Stimulated activated naive B cell treated with anti-CD40 and anti-IgM and Interleukin-4, amounts not matched to agents 10 μg/mL and 1 μg/mL and 100 μg/mL, for 72 hours (primary cell): ENCODE data around the gene FOXO6.

Experiments
- ATAC-seq, 2 donors: fragments of 150-1000 bp; cut with Tn5 transposase; replicated peaks; 2 replicates each; pipeline ENCODE4 v1.10.0; 2021; ENCODE audit warnings: moderate library complexity in 1 of 2
- DNase-seq: peaks from one replicate; pipeline ENCODE4 v3.0.0; 2021
- H3K27ac Mint-ChIP-seq: one replicate; pipeline ENCODE4 v1.8.0; 2022; ENCODE audit warnings: mild to moderate bottlenecking, mixed read lengths
- H3K27me3 Mint-ChIP-seq, 2 donors: one replicate each; pipeline ENCODE4 v1.8.0; 2022; ENCODE audit warnings: mixed read lengths in 2 of 2
- H3K36me3 Mint-ChIP-seq, 2 donors: one replicate each; pipeline ENCODE4 v1.8.0; 2022; ENCODE audit warnings: mixed read lengths in 2 of 2, mild to moderate bottlenecking in 1 of 2
- H3K4me1 Mint-ChIP-seq, 2 donors: one replicate each; pipeline ENCODE4 v1.8.0; 2022; ENCODE audit warnings: mixed read lengths in 2 of 2, mild to moderate bottlenecking in 1 of 2
- H3K4me3 Mint-ChIP-seq, 2 donors: one replicate each; pipeline ENCODE4 v1.8.0; 2022; ENCODE audit warnings: mild to moderate bottlenecking in 2 of 2, mixed read lengths in 2 of 2, moderate library complexity in 1 of 2
- H3K9me3 Mint-ChIP-seq, 2 donors: one replicate each; pipeline ENCODE4 v1.8.0; 2022; ENCODE audit warnings: mixed read lengths in 2 of 2, mild to moderate bottlenecking in 1 of 2

FOXO6 gene

DNA sequence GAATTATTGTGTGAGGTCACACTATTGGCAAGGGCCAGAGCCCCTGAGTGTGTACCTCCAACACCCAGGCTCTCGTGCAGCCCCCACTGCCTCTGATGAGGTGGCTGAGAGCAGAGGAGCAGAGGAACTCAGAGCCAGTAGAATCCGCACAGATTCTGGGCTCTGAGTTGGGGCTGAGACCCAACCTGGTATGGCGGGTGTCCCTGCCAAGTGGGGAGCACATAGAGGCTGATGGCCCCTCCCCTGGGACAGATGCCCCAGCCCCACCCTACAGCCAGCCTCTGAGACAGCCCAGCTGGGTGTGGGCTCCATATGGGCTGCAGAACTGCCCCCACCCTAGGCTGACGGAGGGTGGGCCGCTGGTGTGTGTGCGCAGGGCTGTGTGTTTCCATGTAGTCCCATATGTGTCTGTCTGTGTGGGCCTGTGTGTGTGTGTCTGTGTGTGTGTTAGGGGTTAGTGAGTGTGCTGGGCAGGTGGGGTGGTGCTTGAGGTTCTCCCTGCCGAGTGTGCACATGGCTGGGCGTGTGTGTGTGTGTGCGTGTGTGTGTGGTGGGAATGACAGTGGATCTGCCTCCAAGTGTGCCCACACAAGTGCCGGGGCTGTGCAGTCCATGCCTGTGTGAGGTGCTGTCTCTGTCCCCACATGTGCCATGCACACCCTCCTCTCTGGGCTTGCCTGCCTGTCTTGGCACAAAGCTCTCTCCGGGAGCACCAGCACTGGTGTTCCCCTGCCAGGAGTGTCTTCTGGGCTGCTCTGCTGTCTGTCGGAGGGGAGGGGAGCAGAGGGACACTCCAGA lies 24.4 kb downstream of the FOXO6 start:
- DNase-seq (no peak), ATAC-seq (no peak)
- Mint-ChIP-seq H3K27ac (no peak overlapping the region), H3K36me3 (no peaks in the 10 kb centered on the region), H3K9me3 (no peaks in the 10 kb centered on the region), H3K4me1 (peaks cover 12 to 13% of the 10 kb centered on the region in 2 donors), H3K27me3 (peaks cover 38 to 50% of the 10 kb centered on the region in 2 donors), H3K4me3 (no peak overlapping the region)

DNA sequence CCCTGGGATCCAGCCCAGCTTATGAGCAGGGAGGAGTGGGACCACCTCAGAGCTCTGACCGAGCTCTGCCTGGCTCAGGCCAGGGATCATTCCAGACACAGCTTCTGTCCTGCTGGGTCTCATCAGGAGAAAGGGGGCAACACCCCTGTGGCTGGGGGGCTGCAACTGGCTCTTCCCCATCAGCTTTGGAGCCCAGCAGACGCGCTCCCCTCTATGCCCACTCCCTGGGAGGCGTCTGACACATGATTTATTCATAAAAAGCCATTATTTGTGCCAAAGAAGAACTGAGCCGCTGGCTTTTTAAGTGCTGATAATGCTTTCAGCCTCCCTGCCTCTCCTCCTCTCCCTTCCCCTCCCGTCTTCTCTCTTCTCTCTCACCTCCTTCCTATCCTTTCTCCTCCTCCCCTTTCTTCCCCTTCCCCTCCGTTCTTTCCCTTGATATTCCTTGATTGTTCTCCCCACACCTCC lies 25.0 kb downstream of the FOXO6 start:
- Mint-ChIP-seq H3K4me3 (no peak overlapping the region), H3K9me3 (no peaks in the 10 kb centered on the region), H3K27ac (no peak overlapping the region), H3K36me3 (no peaks in the 10 kb centered on the region), H3K27me3 (peaks cover 36 to 45% of the 10 kb centered on the region in 2 donors), H3K4me1 (peaks cover 8 to 10% of the 10 kb centered on the region in 2 donors)
- DNase-seq (no peak), ATAC-seq (no peak)

DNA sequence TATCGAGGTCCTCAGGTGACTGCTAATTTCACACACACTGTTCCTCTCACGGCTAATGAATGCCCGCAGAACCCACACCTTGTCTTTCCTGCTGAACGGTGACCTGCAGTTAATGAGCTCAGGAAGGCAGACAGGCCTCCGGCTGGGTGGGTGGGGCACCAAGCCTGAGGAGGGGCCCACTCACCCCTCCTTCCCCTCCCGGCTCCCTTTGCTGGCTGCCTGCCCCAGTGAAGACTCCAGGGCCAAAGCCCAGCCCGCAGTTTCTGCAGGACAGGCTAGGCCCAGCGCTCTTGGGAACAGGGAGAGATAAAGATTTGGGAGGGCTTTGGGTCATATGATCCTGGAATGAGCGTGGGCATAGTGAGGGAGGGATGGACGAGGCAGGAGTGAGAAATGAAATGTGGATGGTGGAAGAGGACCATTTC lies 26.4 kb downstream of the FOXO6 start:
- Mint-ChIP-seq H3K36me3 (no peaks in the 10 kb centered on the region), H3K4me3 (no peak overlapping the region), H3K27ac (no peak overlapping the region), H3K9me3 (no peaks in the 10 kb centered on the region), H3K27me3 (peaks cover 36 to 41% of the 10 kb centered on the region in 2 donors), H3K4me1 (peaks cover 8% of the 10 kb centered on the region in 2 donors)
- no peak for DNase-seq
- no peak for ATAC-seq

DNA sequence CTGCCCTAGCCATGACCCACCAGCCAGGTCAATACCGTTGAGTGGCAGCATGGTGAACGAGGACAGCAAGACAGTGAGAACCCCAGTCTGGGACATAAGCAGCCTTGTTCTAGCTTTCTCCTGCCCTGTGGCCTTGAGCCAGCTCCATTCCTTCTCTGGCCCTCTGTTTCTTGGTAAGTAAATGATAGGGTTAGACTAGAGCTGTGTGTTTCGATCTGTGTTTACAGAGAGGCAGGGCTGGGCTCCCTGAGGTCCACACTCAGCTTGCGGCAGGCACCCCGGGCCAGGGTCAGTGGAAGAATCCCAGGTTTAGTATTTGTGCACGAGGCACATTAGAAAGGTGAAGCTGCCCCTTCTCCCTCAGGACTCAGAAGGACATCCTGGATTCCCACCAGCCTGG lies 27.3 kb downstream of the FOXO6 start:
- H3K27ac Mint-ChIP-seq: no peak overlapping the region
- ATAC-seq (no peak), DNase-seq (no peak)
- H3K36me3 Mint-ChIP-seq: no peaks in the 10 kb centered on the region
- H3K27me3 Mint-ChIP-seq: peaks cover 30 to 33% of the 10 kb centered on the region in 2 donors
- H3K4me1 Mint-ChIP-seq: peaks cover 2 to 3% of the 10 kb centered on the region in 2 donors
- no peak overlapping the region for H3K4me3 Mint-ChIP-seq
- no peaks in the 10 kb centered on the region for H3K9me3 Mint-ChIP-seq

DNA sequence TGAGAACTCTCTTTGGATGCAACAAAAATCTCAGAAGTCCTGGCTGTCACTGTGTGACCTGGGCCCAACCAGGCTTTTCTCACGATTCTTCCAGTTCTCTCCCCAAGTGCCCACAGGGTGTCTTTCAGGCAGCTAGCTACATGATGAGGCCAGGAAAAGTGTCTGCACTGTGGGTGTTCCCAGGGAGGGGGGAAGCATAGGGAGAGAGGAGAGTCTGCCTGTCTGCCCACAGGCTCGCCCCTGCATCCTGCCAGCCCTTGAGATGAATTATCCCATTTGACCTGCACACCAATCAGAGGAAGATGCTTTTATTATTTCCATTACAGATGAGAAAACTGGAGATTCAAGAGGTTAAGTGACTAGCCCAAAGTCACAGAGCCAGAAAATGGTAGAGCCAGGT lies 27.8 kb downstream of the FOXO6 start:
- H3K4me3 Mint-ChIP-seq: no peak overlapping the region
- ATAC-seq (no peak), DNase-seq (no peak)
- no peaks in the 10 kb centered on the region for H3K4me1 Mint-ChIP-seq
- H3K27me3 Mint-ChIP-seq: peaks cover 27 to 30% of the 10 kb centered on the region in 2 donors
- no peak overlapping the region for H3K27ac Mint-ChIP-seq
- H3K9me3 Mint-ChIP-seq: no peaks in the 10 kb centered on the region
- H3K36me3 Mint-ChIP-seq: no peaks in the 10 kb centered on the region

DNA sequence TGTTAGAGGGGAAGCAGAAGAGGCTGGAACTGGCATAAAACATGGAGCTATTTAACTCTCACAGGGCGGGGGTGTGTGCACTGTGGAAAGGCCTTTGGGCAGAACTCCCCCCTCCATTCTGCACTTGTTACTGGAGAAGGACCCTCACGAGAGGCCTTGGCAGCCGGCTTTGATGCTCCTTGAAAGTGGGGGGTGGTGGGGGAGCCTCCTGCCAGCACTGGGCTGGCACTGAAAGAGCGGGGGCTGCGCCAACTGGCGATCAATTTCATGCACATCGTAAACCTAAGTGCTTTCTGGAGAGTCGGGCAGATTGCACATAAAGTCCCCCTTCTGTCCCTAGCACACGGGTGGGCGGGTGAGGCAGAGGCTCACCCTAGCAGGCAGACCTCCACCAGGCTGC lies 28.9 kb downstream of the FOXO6 start:
- no peak overlapping the region for H3K4me3 Mint-ChIP-seq
- no peak for DNase-seq
- H3K36me3 Mint-ChIP-seq: no peaks in the 10 kb centered on the region
- ATAC-seq: no peak
- no peak overlapping the region for H3K27ac Mint-ChIP-seq
- H3K9me3 Mint-ChIP-seq: no peaks in the 10 kb centered on the region
- peaks cover 25 to 27% of the 10 kb centered on the region in 2 donors for H3K27me3 Mint-ChIP-seq
- H3K4me1 Mint-ChIP-seq: peaks cover 0 to 6% of the 10 kb centered on the region in 2 donors

DNA sequence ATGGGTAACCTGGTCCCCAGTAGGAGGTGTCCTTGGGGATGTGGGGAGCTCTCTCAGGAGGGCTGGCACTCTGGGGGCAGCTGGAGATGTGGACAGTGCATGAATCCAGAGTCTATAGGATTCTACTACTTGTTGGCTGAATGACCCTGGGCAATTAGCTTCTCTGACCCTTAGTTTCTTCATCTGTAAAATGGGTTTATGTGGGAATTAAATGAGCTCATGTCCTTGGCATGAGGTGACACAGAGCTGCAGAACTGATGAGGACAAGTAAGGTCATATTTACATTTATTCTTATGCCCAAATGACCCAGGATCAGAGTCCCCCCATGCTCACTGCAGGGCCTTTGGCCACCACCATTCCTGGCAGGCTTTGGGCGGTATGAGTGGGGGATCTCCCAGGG lies 29.3 kb downstream of the FOXO6 start:
- ATAC-seq (no peak), DNase-seq (no peak)
- Mint-ChIP-seq H3K36me3 (no peaks in the 10 kb centered on the region), H3K27me3 (peaks cover 21 to 26% of the 10 kb centered on the region in 2 donors), H3K9me3 (no peaks in the 10 kb centered on the region), H3K4me1 (peaks cover under 1 to 8% of the 10 kb centered on the region in 2 donors), H3K27ac (no peak overlapping the region), H3K4me3 (no peak overlapping the region)

DNA sequence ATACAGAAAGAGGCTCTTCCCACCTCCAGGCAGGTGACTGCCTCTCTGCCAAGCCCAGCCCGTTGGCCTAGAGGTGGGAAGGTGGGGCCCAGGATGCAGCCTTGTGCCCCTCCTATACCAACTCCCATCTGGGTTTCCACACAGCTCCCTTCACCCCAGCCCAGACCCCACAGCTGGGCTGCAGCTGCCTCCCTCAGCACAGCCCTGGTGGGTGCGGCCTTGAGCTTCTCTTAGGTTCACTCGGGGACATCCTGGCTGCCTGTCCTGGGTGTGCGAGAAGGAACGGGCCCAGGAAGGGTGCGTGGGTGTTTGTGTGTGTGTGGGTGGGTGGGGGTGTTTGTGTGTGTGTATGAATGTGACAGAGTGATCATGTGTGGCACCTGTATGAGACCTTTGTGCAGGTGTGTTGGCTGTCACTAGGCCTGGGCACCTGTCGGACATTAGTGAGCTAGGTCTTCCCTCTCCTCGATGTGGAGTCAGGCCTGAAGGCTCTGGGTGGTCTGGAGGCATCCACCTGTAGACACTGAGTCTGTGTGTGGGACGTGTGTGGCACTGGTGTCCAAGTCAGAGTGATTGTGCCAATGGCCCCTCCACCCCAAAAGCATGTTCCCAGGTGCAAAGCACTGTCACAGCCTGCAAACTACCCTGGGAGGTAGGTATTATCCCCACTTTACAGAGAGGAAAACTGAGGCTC lies 30.7 kb downstream of the FOXO6 start:
- Mint-ChIP-seq H3K36me3 (no peaks in the 10 kb centered on the region), H3K4me1 (peaks cover 5 to 8% of the 10 kb centered on the region in 2 donors), H3K27me3 (peaks cover 27 to 29% of the 10 kb centered on the region in 2 donors), H3K4me3 (no peak overlapping the region), H3K9me3 (no peaks in the 10 kb centered on the region), H3K27ac (no peak overlapping the region)
- no peak for ATAC-seq
- DNase-seq: no peak

DNA sequence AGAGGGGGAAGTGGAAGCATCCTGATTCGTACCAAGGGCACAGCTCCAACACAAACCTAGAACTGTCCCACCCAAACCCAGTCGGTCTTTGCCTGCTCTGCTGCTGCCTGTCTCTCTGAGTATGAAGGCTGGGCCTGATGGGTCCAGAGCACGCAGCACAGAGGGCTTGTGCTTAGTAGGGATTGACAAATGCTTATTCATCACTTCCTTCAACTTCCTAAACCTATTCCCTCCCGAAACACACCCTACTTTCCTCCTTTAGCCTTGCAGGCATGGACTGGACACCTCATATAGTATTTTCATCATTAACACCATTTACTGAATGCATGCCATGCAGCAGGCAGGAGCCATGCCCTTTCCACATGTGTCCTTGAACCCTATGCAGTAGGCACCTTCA lies 31.3 kb downstream of the FOXO6 start:
- no peaks in the 10 kb centered on the region for H3K9me3 Mint-ChIP-seq
- no peak overlapping the region for H3K27ac Mint-ChIP-seq
- H3K36me3 Mint-ChIP-seq: no peaks in the 10 kb centered on the region
- DNase-seq (no peak), ATAC-seq (no peak)
- H3K27me3 Mint-ChIP-seq: peaks cover 27 to 29% of the 10 kb centered on the region in 2 donors
- H3K4me1 Mint-ChIP-seq: peaks cover 5 to 8% of the 10 kb centered on the region in 2 donors
- H3K4me3 Mint-ChIP-seq: no peak overlapping the region

DNA sequence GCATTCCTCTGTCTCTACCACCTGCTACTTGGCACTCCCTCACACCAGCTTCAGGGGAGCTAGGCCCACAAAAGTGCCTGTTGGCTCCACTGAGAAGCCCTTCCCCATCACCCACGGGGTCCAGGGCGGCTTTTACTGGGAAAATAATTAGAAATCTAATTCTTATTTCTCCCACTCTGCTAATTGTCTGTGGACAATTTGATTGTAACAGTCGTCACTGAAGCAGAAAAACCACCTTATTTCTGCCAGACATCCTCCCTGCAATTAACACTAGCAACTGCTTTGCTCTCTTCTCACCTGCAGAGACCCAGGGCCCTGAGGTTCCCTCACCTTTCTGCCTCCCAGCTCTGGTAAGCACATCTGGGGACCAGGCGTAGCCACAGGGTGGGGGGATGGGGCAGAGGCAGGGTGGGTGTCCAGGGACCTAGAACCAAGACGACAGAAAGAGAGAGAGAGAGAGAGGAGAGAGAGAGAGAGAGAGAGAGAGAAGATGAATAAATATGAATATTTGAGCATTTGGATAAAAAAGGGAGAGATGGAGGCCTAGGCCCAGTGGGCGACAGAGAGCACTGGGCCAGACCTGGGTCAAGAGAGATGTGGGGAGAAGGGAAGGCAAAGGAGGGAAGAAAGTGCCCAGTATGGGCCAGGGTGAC lies 32.6 kb downstream of the FOXO6 start:
- H3K27ac Mint-ChIP-seq: no peak overlapping the region
- H3K4me1 Mint-ChIP-seq: peaks cover 5 to 9% of the 10 kb centered on the region in 2 donors
- no peak for DNase-seq
- no peaks in the 10 kb centered on the region for H3K9me3 Mint-ChIP-seq
- no peak overlapping the region for H3K4me3 Mint-ChIP-seq
- ATAC-seq: no peak
- H3K27me3 Mint-ChIP-seq: peaks cover 22 to 25% of the 10 kb centered on the region in 2 donors
- H3K36me3 Mint-ChIP-seq: no peaks in the 10 kb centered on the region

DNA sequence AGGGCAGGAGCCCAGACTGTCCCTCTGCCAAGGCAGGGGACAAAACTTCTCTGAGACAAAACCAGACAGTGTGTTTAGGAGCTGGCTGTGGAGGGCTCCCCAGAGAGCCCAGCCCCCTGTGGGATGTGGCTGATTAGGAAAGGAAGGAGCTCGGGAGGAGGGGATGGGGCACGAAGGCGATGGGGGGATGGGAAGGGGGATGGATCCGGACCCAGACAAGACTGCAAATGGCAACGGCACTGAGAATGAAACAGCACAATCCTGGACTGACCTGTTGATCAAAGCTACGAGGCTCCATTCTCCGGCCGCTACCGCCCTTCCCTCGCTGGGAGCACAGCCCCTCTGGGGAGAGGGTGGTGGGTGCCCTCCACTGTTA lies 33.1 kb downstream of the FOXO6 start:
- no peaks in the 10 kb centered on the region for H3K36me3 Mint-ChIP-seq
- ATAC-seq: no peak
- H3K27me3 Mint-ChIP-seq: peaks cover 22 to 25% of the 10 kb centered on the region in 2 donors
- no peak for DNase-seq
- H3K9me3 Mint-ChIP-seq: no peaks in the 10 kb centered on the region
- peaks cover 5 to 14% of the 10 kb centered on the region in 2 donors for H3K4me1 Mint-ChIP-seq
- no peak overlapping the region for H3K4me3 Mint-ChIP-seq
- no peak overlapping the region for H3K27ac Mint-ChIP-seq

DNA sequence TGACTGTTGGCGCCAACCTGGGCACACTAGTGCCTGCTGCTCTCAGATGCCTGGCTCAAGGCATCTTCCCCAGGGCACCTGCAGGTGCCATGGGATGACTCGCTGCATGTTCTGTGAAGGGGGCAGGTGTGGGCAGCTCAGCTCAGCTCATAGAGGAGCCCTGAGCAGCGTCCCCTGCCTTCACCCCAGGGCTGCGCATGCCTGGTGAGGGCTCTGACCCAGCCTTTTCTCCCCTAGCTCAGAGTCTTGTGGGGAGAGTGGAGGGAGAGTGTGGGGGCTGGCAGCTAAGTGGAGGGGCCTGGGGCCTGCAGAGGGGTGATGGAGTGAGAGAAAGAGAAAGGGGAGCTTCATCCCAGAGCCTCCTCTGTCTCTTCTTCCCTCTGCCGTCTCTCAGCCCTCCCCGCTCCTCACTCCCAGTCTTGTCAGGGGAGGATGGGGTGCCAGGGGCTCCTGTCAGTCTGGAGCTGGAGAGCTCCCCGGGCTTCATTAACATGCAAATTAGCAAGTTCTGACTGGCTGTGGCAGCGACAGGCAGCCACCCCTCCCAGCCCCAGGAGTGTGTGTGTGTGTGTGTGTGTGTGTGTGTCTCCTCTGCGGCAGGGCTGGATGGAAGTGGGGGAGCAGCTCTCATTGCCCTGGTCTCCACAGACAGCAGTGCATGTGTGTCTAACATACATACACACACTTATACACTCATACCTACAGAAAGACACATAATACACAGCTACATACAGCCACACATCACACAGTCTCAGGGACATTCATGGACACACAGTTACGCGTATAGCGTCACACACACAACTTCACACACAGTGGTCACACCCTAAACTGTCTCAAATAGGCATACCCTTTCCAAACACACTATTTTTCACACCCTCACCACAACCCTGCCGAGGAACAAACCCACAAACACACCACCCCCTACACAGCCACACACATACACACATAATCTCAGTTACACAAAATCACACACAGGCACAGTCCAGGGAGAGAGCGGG lies 34.0 kb downstream of the FOXO6 start:
- DNase-seq (no peak), ATAC-seq (peak in 1 of 2 donors; percentile 35)
- peaks cover 3% of the 10 kb centered on the region in 2 donors for H3K9me3 Mint-ChIP-seq
- peaks cover 7 to 23% of the 10 kb centered on the region in 2 donors for H3K4me1 Mint-ChIP-seq
- H3K27me3 Mint-ChIP-seq: peaks cover 22 to 25% of the 10 kb centered on the region in 2 donors
- H3K4me3 Mint-ChIP-seq: no peak overlapping the region
- H3K36me3 Mint-ChIP-seq: no peaks in the 10 kb centered on the region
- no peak overlapping the region for H3K27ac Mint-ChIP-seq

DNA sequence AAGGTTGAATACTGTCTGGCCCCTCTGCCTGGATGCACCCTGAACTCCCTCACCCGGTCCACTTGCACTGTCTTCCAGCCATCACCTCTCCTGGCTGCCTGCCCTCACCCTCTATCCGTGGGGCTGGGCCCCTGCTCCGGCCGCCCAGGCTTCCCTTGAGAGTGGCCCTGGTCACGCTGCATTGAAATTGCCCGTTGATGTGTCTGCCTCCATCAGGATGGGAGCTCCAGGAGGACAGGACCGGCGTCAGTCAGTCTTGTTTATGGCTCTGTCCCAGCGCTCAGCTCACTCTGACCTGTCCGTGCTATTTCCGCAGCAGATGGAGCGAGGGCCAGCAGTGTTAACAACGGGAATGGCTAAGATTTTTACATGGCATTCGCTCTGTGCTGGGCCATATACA lies 34.9 kb downstream of the FOXO6 start:
- ATAC-seq: no peak
- no peaks in the 10 kb centered on the region for H3K36me3 Mint-ChIP-seq
- peaks cover 22 to 25% of the 10 kb centered on the region in 2 donors for H3K27me3 Mint-ChIP-seq
- no peak for DNase-seq
- H3K27ac Mint-ChIP-seq: no peak overlapping the region
- H3K9me3 Mint-ChIP-seq: peaks cover 5 to 8% of the 10 kb centered on the region in 2 donors
- H3K4me1 Mint-ChIP-seq: peaks cover 7 to 23% of the 10 kb centered on the region in 2 donors
- no peak overlapping the region for H3K4me3 Mint-ChIP-seq
